ENCODE data around the gene RBMXL3. TPM values are rescaled to one million over a fixed set of nuclear protein-coding genes. Genes with fewer than 3 reads are reported as not detected.

Gene RBMXL3
- total RNA-seq, 2 experiments from 2014 or later, result not detected

DNA sequence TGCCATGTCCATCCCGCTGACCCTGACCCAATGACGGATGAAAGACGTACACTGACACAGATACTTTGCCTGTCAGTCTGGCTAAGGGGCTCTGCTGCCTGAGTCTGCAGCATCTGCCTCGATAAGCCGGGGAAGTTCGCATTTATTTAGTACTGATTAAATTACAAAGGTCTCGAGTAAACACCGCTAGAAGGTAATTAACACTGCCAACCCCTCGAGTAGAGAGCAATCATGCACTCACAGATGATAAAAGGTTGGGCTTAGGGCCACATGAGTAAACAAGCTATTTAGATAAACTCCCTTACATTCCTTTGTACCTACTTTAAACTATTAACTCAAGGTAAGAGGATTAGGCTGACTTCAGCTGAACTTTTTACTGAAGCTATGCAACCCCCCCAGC is 16.0 kb upstream of the RBMXL3 start:
- Histone ChIP-seq H3K4me2 (ENCODE audit: low read length) (no peak overlapping the region), H3K9me2 (ENCODE audit: insufficient read depth, low read length) (no peaks in the 10 kb centered on the region), H3K4me3 (ENCODE audit: low read depth, low read length, poor library complexity, severe bottlenecking) (no peak overlapping the region), H3K27ac (ENCODE audit: low read depth, low read length, poor library complexity, severe bottlenecking) (no peak overlapping the region), H3K36me3 (ENCODE audit: insufficient read depth, low read length) (no peaks in the 10 kb centered on the region), H3K4me1 (ENCODE audit: insufficient read depth, low read length, poor library complexity, severe bottlenecking) (no peaks in the 10 kb centered on the region), H3K9me3 (ENCODE audit: low read length) (no peaks in the 10 kb centered on the region), H2AFZ (ENCODE audit: low read length) (no peak overlapping the region), H3K79me2 (ENCODE audit: insufficient read depth, low read depth, low read length) (no peaks in the 10 kb centered on the region), H4K20me1 (ENCODE audit: insufficient read depth, low read length) (no peaks in the 10 kb centered on the region)
- TF ChIP-seq, protein P1, sequence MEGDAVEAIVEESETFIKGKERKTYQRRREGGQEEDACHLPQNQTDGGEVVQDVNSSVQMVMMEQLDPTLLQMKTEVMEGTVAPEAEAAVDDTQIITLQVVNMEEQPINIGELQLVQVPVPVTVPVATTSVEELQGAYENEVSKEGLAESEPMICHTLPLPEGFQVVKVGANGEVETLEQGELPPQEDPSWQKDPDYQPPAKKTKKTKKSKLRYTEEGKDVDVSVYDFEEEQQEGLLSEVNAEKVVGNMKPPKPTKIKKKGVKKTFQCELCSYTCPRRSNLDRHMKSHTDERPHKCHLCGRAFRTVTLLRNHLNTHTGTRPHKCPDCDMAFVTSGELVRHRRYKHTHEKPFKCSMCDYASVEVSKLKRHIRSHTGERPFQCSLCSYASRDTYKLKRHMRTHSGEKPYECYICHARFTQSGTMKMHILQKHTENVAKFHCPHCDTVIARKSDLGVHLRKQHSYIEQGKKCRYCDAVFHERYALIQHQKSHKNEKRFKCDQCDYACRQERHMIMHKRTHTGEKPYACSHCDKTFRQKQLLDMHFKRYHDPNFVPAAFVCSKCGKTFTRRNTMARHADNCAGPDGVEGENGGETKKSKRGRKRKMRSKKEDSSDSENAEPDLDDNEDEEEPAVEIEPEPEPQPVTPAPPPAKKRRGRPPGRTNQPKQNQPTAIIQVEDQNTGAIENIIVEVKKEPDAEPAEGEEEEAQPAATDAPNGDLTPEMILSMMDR (conservative IDR thresholded peaks at IDR 0.05; ENCODE audit: low read length), result no peak
- TF ChIP-seq EZH2phosphoT487 (IDR thresholded peaks at IDR 0.05; ENCODE audit: borderline replicate concordance, low read depth, low read length), result no peak
- intact Hi-C loops (cut with micrococcal nuclease; ENCODE audit: unreplicated experiment), result no loop called here
- no peak for DNase-seq (ENCODE audit: low spot score)
- ChIA-PET POLR2A (no interaction called here), CTCF (ENCODE audit: unreplicated experiment) (no interaction called here)
- no TSS peak for BruUV-seq (replicated peaks)

DNA sequence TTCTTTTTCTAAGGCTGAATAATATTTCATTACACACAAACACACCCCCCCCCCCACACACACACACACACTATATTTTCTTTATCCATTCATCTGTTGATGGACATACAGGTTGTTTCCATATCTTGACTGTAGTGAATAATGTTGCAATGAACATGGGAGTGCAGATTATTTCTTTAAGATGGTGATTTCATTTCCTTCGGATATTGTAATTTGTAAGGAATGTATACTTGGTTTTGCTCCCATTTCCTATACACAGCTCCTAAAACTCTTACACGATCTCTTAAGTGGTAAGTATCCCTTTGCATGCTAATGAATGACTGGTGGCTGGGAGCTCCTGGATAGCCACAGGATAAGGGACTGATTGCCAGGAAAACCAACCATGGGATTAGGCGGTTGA is 14.7 kb upstream of the RBMXL3 start:
- ChIA-PET POLR2A (no interaction called here), CTCF (ENCODE audit: unreplicated experiment) (no interaction called here)
- BruUV-seq (replicated peaks), result no TSS peak

DNA sequence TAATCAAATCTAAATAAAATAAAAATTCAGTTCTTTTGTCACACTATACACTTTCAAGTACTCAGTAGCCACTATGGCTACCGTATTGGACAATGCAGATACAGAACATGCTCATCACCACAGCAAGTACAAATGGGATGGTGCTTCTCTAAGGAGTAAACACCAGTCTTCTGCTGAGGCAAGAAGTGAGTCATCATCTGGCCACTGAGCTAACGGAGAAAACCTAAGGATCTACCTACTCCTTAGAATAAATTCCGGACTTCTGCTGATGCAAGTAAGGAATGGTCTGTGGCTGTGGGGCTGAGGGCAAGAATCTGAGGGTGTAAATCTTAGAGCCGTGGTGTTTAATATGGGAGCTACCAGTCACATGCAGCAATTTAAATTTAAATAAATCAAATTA is 11.3 kb upstream of the RBMXL3 start:
- POLR2A ChIA-PET, result interaction anchor here (0.6 kb wide), 1 partner anchor 500 kb away, joined by 3 read pairs; no protein-coding TSS in a partner anchor
- CTCF ChIA-PET (ENCODE audit: unreplicated experiment), result no interaction called here
- no peaks in the 10 kb centered on the region for H3K79me2 ChIP-seq (ENCODE audit: insufficient read depth, low read depth, low read length)
- no peak overlapping the region for H2AFZ ChIP-seq (ENCODE audit: low read length)
- H3K4me1 ChIP-seq (ENCODE audit: insufficient read depth, low read length, poor library complexity, severe bottlenecking), result no peaks in the 10 kb centered on the region
- no peaks in the 10 kb centered on the region for H3K36me3 ChIP-seq (ENCODE audit: insufficient read depth, low read length)
- H4K20me1 ChIP-seq (ENCODE audit: insufficient read depth, low read length), result no peaks in the 10 kb centered on the region
- no peak for TF ChIP-seq EZH2phosphoT487 (IDR thresholded peaks at IDR 0.05; ENCODE audit: borderline replicate concordance, low read depth, low read length)
- TF ChIP-seq, protein P1 (conservative IDR thresholded peaks at IDR 0.05; ENCODE audit: low read length), result no peak
- H3K4me3 ChIP-seq (ENCODE audit: low read depth, low read length, poor library complexity, severe bottlenecking), result no peak overlapping the region
- DNase-seq (ENCODE audit: low spot score), result no peak
- no peaks in the 10 kb centered on the region for H3K9me2 ChIP-seq (ENCODE audit: insufficient read depth, low read length)
- intact Hi-C loops (cut with micrococcal nuclease; ENCODE audit: unreplicated experiment), result no loop called here
- no TSS peak for BruUV-seq (replicated peaks)
- H3K27ac ChIP-seq (ENCODE audit: low read depth, low read length, poor library complexity, severe bottlenecking), result no peak overlapping the region
- H3K4me2 ChIP-seq (ENCODE audit: low read length), result no peak overlapping the region
- H3K9me3 ChIP-seq (ENCODE audit: low read length), result no peaks in the 10 kb centered on the region

More for the DNA sequence above, 14.7 kb upstream of the RBMXL3 start:
- Histone ChIP-seq H2AFZ (ENCODE audit: low read length) (no peak overlapping the region), H3K27ac (ENCODE audit: low read depth, low read length, poor library complexity, severe bottlenecking) (no peak overlapping the region), H3K4me2 (ENCODE audit: low read length) (no peak overlapping the region), H3K36me3 (ENCODE audit: insufficient read depth, low read length) (no peaks in the 10 kb centered on the region), H3K4me1 (ENCODE audit: insufficient read depth, low read length, poor library complexity, severe bottlenecking) (no peaks in the 10 kb centered on the region), H4K20me1 (ENCODE audit: insufficient read depth, low read length) (no peaks in the 10 kb centered on the region), H3K9me3 (ENCODE audit: low read length) (no peaks in the 10 kb centered on the region), H3K79me2 (ENCODE audit: insufficient read depth, low read depth, low read length) (no peaks in the 10 kb centered on the region), H3K9me2 (ENCODE audit: insufficient read depth, low read length) (no peaks in the 10 kb centered on the region), H3K4me3 (ENCODE audit: low read depth, low read length, poor library complexity, severe bottlenecking) (no peak overlapping the region)
- TF ChIP-seq, protein P1 (conservative IDR thresholded peaks at IDR 0.05; ENCODE audit: low read length), result no peak
- no peak for TF ChIP-seq EZH2phosphoT487 (IDR thresholded peaks at IDR 0.05; ENCODE audit: borderline replicate concordance, low read depth, low read length)
- intact Hi-C loops (cut with micrococcal nuclease; ENCODE audit: unreplicated experiment), result no loop called here
- DNase-seq (ENCODE audit: low spot score), result no peak

Measured in OCI-LY7 (cell line).